H1 (cell line): ENCODE measurements around the gene DNAAF3. TPM values are rescaled to one million over a fixed set of nuclear protein-coding genes. Genes with fewer than 3 reads are reported as not detected.
A peak's percentile ranks its signal among the peaks of the same experiment; 100 is the strongest.

Experiments
- BRCA1 ChIP-seq: IDR thresholded peaks from 2 replicates; pipeline ENCODE4 v1.6.1; 2012; ENCODE audit warnings: low read depth, low read length, improper control_type of control experiment
- CBX5 ChIP-seq: fragments of 300-800, 300-1000 bp; sonication (generic); IDR thresholded peaks from 2 replicates; pipeline ENCODE4 v1.7.1; 2016; ENCODE audit warnings: antibody characterized with exemption, low read length, low read depth
- CHD1 ChIP-seq: IDR thresholded peaks from 2 replicates; pipeline ENCODE4 v1.6.1; 2012; ENCODE audit warnings: low read depth, low read length, improper control_type of control experiment
- CHD7 ChIP-seq: fragments of 300-600 bp; sonication (generic); IDR thresholded peaks from 2 replicates; pipeline ENCODE4 v1.7.1; 2012; ENCODE audit warnings: low read length, moderate library complexity, mild to moderate bottlenecking, inconsistent platforms; ENCODE audit not compliant: insufficient replicate concordance
- FOSL1 ChIP-seq: IDR thresholded peaks from 2 replicates; pipeline ENCODE4 v1.6.1; 2011; ENCODE audit warnings: mild to moderate bottlenecking, low read depth, low read length, moderate library complexity; ENCODE audit not compliant: insufficient read depth
- GABPA ChIP-seq: IDR thresholded peaks from 2 replicates; pipeline ENCODE4 v1.6.1; 2011; ENCODE audit warnings: mild to moderate bottlenecking, low read length, moderate library complexity, borderline replicate concordance; ENCODE audit not compliant: insufficient read depth
- JUND ChIP-seq: IDR thresholded peaks from 2 replicates; pipeline ENCODE4 v1.6.1; 2011; ENCODE audit warnings: mild to moderate bottlenecking, improper control_type of control experiment, low read length
- RXRA ChIP-seq: IDR thresholded peaks from 2 replicates; pipeline ENCODE4 v1.6.1; 2011; ENCODE audit warnings: low read depth, mild to moderate bottlenecking, low read length, moderate library complexity; ENCODE audit not compliant: insufficient read depth
- SIN3A ChIP-seq, 2 experiments: IDR thresholded peaks in 1 of 2; conservative IDR thresholded peaks in 1 of 2; 2 replicates each; pipeline ENCODE4 v1.6.1; 2011 to 2012; ENCODE audit warnings: low read length in 2 of 2, improper control_type of control experiment in 1 of 2, low read depth in 1 of 2, mild to moderate bottlenecking in 1 of 2
- SIRT6 ChIP-seq: IDR thresholded peaks from one replicate; pipeline ENCODE4 v1.7.1; 2012; ENCODE audit warnings: low read length, inconsistent platforms
- TEAD4 ChIP-seq: IDR thresholded peaks from 2 replicates; pipeline ENCODE4 v1.6.1; 2012; ENCODE audit warnings: low read depth, low read length, inconsistent platforms, mixed read lengths
- polyA plus RNA-seq, 7 experiments: library from polyadenylated mRNA; depleted of rRNA in 3 of 7; stranded (reverse) in 5 of 7; unstranded in 2 of 7; fragments of >200 nt in 5 of 7; fragments of 200-250 nt in 2 of 7; gene quantifications; 1 replicate in 5 of 7; 2 replicates in 1 of 7; 4 replicates in 1 of 7; pipeline versions ENCODE4 v1.2.1 to v1.2.3, GENCODE V29; 2011 to 2013; ENCODE audit warnings: missing spikeins in 2 of 7, mixed read lengths in 2 of 7
- total RNA-seq: library from RNA; stranded (reverse); fragmentation: NEBNext Ultra II Directional; extraction: Animal tissue kit (Norgen Biotek cat#: 25700); gene quantifications from 2 replicates; pipeline ENCODE4 v1.2.1, GENCODE V29; 2021

Gene DNAAF3
- total and polyA plus RNA-seq, 2 of the 8 experiments (the other 6 are each of a cell fraction or from before 2014, with no cell fraction given) = 5.4 to 8.0 TPM

GRCh38 chr19:55165952-55166529, 372 bp downstream of the DNAAF3 start (continued):
- 0 out of 2 replicates have a peak, but pooled peaks have one; percentile 44 for TF ChIP-seq FOSL1
- TF ChIP-seq CHD1 = no peak
- 0 out of 2 replicates have a peak, but pooled peaks have one; percentile 28 for TF ChIP-seq GABPA
- TF ChIP-seq TEAD4 = no peak
- no peak for TF ChIP-seq RXRA
- TF ChIP-seq BRCA1 = no peak
- no peak for TF ChIP-seq JUND
- TF ChIP-seq CBX5 = no peak
- peak; percentile 75 to 95; a peak in 2 of 4 replicates for TF ChIP-seq SIN3A (conservative IDR thresholded peaks at IDR 0.05 in 1 of 2, IDR thresholded peaks at IDR 0.05 in 1 of 2; ENCODE audit: low read depth in 1 of 2, low read length in 2 of 2)
- no peak for TF ChIP-seq SIRT6
- no peak for TF ChIP-seq CHD7
